ENCODE data around the gene HTR1A. TPM values are rescaled to one million over a fixed set of nuclear protein-coding genes. Genes with fewer than 3 reads are reported as not detected.

The HTR1A gene
- total RNA-seq = not detected

DNA sequence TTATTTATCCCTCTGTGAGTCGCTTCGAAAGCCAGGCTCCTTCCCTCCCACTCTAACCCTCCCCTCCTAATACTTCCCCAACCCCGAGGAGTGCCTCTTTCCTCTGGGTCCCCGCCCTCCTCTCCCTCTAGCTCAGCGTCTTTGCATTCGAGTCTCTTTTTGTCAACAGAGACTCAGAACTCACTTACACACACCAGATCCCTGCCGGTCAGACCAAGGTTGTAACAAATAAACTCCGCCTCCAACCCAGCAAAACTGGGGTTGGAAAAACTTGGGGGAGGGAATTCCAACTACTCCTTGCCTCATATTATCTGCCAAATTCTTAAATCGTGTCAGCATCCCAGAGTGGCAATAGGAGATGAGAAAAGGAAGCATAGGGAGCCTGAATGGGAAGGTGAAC, at the start of gene HTR1A:
Gene HTR1A (minus strand): TSS at position 167 of the 400 bp plus-strand sequence. CDS start 726 bp downstream, outside the sequence.
- no peaks in the 10 kb centered on the region for H3K4me1 ChIP-seq (ENCODE audit: insufficient read depth, low read length)
- no peak within 1 kb of the TSS for H3K4me3 ChIP-seq (ENCODE audit: low read length)
- peaks cover 34% of the 10 kb centered on the region for H3K27me3 ChIP-seq (ENCODE audit: insufficient read depth, low read length)
- no peaks in the 10 kb centered on the region for H3K9me3 ChIP-seq (ENCODE audit: low read depth, low read length)

DNA sequence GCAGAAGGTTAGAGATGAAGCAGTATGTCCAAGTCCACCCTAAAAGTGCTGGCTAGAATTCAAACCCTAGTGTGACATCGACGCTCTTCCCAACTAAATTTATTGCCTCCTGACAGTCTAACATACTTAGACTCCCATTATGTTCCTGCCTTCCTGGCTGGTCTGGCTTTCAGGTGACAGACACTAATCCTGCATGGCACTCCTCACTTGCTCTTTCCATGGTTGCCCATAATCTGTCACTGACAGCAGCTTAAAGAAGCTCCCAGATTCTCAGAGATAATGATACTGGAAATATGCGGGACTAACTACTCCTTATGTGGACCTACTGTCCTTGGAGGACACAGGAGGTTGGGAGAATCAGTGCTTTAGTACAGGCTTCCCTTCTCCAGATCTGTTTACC, 41.7 kb upstream of the HTR1A start:
- no peak overlapping the region for H3K4me3 ChIP-seq (ENCODE audit: low read length)
- no peaks in the 10 kb centered on the region for H3K9me3 ChIP-seq (ENCODE audit: low read depth, low read length)
- no peaks in the 10 kb centered on the region for H3K27me3 ChIP-seq (ENCODE audit: insufficient read depth, low read length)
- H3K4me1 ChIP-seq (ENCODE audit: insufficient read depth, low read length) = no peaks in the 10 kb centered on the region

DNA sequence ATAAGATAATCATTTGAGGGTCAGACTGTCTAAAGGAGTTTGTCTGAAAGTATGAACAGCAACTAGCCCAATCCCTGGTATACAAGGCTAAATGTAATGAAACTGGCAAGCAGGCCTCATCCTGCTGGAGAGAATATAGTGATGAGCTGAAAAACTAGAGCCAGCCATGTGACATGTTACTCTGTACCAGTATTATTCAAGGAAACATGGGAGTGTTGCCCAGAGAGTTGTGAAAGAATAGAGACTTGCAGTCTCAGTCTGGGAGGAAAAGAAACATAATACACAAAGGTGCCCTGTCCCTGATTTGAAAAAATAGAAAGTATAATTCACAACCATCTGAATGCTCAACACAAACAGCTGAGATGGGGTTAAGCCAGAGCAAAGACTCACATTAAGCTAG, 37.9 kb upstream of the HTR1A start:
- Histone ChIP-seq H3K9me3 (ENCODE audit: low read depth, low read length) (no peaks in the 10 kb centered on the region), H3K27me3 (ENCODE audit: insufficient read depth, low read length) (no peaks in the 10 kb centered on the region), H3K4me3 (ENCODE audit: low read length) (no peak overlapping the region), H3K4me1 (ENCODE audit: insufficient read depth, low read length) (no peaks in the 10 kb centered on the region)

DNA sequence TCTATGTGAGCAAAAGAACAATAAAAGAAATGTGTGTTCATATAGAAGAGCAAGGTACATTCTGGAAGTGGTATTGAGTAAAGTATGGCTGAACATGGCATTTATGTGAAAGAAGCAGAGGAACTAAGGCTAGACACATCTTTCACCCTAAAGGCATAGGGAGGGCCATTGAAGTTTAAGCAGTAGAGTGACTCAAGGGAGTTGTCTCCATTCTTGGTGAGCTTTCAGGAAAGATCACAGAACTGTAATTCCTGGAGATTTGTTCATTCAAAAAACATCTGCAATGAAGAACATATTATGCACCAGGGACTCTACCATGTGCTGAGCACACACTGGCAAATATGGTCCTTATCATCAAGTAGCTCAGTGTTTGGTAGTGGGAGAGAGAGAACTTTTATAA, 24.8 kb upstream of the HTR1A start:
- H3K27me3 ChIP-seq (ENCODE audit: insufficient read depth, low read length) = no peaks in the 10 kb centered on the region
- H3K4me3 ChIP-seq (ENCODE audit: low read length) = no peak overlapping the region
- no peaks in the 10 kb centered on the region for H3K9me3 ChIP-seq (ENCODE audit: low read depth, low read length)
- no peaks in the 10 kb centered on the region for H3K4me1 ChIP-seq (ENCODE audit: insufficient read depth, low read length)

DNA sequence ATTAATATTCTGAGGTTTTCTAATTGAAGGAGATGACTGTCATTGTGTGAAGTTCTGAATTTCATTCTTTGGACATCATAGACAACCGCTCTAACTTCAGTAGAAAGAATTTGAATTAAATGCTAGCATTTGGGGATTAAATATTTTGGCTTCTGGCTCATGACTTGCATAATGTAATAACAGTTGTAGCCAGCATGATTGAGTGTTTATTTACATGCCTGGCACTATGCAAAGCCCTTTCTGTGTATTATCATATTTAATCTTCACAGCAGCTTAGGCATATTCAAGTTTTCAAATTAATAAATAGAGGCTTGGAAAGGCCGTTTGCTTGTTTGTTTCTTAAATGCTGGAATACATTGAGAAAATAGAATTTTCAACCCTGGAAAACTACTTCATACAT, 19.6 kb upstream of the HTR1A start:
- Histone ChIP-seq H3K4me1 (ENCODE audit: insufficient read depth, low read length) (no peaks in the 10 kb centered on the region), H3K9me3 (ENCODE audit: low read depth, low read length) (no peaks in the 10 kb centered on the region), H3K27me3 (ENCODE audit: insufficient read depth, low read length) (no peaks in the 10 kb centered on the region), H3K4me3 (ENCODE audit: low read length) (no peak overlapping the region)

DNA sequence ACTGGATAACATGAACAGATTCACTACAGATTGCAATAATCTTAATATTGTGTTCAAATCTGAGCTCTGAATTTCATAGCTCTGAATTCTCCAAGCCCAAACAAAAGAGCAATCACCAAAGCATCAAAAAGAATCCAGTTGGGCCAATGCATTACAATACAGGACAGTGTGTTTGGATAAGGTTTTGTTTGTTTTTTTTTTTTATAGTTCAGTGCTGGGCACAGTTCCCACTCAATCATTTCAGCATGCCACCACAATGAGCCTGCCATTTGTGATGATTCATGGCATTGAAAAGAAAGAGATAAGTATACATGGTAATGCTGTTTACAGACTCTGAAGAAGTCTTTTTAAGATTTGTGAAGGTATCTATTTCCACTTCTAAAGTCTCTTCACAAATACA, 1.7 kb upstream of the HTR1A start:
- H3K4me3 ChIP-seq (ENCODE audit: low read length) = no peak overlapping the region

DNA sequence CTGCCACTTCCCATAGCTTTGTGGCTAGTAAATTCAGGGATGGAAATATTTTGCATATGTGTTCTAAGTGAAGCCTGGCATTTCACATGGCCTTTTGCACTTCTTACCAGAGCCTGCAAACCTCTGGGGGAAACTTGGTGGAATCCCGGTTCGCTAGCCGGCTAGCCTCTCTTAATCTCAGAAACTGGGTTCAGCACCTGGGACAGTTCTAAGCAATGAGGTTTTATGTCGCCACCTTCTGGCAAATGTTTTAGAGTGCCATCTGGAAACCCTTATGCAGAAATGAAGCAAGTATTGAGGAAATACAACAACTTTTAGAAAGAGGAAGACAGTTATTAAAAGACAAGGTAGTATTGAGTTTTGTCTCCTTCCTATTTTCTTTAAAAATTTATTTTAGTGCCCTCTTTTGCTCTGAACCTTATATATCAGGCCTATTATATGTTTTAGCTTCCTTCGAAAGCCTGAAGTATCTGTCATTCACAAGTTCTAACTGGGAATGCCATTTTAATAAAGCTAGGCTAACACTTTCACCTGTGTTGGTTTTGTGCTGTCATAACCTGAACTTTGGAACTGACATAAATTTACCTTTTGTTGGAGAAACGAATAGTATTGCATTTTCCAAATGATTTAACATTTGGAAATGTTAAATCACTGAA, 963 bp upstream of the HTR1A start:
- no peaks in the 10 kb centered on the region for H3K4me1 ChIP-seq (ENCODE audit: insufficient read depth, low read length)
- no peaks in the 10 kb centered on the region for H3K9me3 ChIP-seq (ENCODE audit: low read depth, low read length)
- H3K27me3 ChIP-seq (ENCODE audit: insufficient read depth, low read length) = peaks cover 34% of the 10 kb centered on the region
- H3K4me3 ChIP-seq (ENCODE audit: low read length) = no peak overlapping the region

More for the DNA sequence above, 1.7 kb upstream of the HTR1A start:
- no peaks in the 10 kb centered on the region for H3K9me3 ChIP-seq (ENCODE audit: low read depth, low read length)
- H3K27me3 ChIP-seq (ENCODE audit: insufficient read depth, low read length) = peaks cover 30% of the 10 kb centered on the region
- H3K4me1 ChIP-seq (ENCODE audit: insufficient read depth, low read length) = no peaks in the 10 kb centered on the region

DNA sequence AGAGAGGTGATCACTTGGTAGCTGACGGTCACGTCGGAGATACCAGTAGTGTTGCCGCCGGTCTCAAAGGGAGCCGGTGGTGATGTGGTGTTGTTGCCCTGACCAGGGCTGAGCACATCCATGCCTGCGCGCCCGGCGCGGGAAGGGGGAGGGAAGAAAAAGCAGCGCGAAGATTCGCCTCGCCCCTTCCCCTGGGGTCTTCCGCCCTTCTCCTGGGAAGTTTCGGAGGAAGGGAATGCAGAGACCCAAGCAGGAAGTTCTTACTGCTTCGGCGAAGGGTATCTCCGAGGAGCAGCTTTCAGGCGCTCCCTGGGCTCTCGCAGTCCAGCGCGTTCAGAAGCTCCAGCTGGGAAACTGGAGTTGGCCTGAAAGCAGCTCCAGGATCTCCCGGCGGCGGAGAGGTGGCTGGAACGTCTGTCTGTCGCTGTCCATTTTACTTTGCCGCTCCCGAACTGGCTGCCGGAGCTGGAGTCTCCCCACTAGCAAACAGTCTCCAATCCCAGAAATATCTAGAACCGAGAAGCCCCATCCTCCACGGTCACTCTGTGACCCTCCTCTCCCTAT, 565 bp downstream of the HTR1A start:
- H3K9me3 ChIP-seq (ENCODE audit: low read depth, low read length) = no peaks in the 10 kb centered on the region
- no peak overlapping the region for H3K4me3 ChIP-seq (ENCODE audit: low read length)
- H3K4me1 ChIP-seq (ENCODE audit: insufficient read depth, low read length) = no peaks in the 10 kb centered on the region
- peaks cover 34% of the 10 kb centered on the region for H3K27me3 ChIP-seq (ENCODE audit: insufficient read depth, low read length)

DNA sequence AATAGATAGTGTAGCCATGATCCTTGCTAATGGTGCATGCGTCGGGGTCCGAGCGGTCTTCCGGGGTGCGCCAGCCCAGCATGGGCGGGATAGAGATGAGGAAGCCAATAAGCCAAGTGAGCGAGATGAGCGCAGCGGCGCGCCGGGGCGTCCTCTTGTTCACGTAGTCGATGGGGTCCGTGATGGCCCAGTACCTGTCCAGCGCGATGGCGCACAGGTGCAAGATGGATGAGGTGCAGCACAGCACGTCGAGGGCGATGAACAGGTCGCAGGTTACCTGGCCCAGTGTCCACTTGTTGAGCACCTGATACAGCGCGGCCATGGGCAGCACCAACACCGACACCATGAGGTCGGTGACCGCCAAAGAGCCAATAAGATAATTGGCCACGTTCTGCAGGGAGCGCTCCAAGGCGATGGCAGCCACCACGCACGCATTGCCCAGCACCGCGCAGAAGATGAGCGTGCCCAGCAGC, 1.1 kb downstream of the HTR1A start:
- H3K9me3 ChIP-seq (ENCODE audit: low read depth, low read length) = no peaks in the 10 kb centered on the region
- peaks cover 34% of the 10 kb centered on the region for H3K27me3 ChIP-seq (ENCODE audit: insufficient read depth, low read length)
- no peaks in the 10 kb centered on the region for H3K4me1 ChIP-seq (ENCODE audit: insufficient read depth, low read length)
- H3K4me3 ChIP-seq (ENCODE audit: low read length) = no peak overlapping the region

DNA sequence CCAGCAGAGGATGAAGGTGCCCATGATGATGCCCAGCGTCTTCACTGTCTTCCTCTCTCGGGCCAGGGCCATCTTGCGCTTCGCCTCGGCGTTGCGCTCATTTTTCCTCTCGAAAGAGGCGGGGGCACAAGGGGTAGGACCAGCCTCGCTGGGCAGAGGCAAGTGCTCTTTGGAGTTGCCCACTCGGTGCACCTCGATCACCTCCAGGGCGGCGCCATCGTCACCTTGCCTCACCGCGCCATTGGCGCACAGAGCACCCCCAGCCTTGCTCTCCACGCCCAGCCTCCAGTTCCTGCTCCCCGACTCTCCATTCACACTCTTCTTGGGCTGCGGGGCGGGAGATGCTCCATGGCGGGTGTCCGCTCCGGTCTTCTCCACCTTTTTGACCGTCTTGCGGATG, 1.6 kb downstream of the HTR1A start:
- no peak overlapping the region for H3K4me3 ChIP-seq (ENCODE audit: low read length)
- H3K27me3 ChIP-seq (ENCODE audit: insufficient read depth, low read length) = peaks cover 34% of the 10 kb centered on the region
- no peaks in the 10 kb centered on the region for H3K4me1 ChIP-seq (ENCODE audit: insufficient read depth, low read length)
- no peaks in the 10 kb centered on the region for H3K9me3 ChIP-seq (ENCODE audit: low read depth, low read length)

DNA sequence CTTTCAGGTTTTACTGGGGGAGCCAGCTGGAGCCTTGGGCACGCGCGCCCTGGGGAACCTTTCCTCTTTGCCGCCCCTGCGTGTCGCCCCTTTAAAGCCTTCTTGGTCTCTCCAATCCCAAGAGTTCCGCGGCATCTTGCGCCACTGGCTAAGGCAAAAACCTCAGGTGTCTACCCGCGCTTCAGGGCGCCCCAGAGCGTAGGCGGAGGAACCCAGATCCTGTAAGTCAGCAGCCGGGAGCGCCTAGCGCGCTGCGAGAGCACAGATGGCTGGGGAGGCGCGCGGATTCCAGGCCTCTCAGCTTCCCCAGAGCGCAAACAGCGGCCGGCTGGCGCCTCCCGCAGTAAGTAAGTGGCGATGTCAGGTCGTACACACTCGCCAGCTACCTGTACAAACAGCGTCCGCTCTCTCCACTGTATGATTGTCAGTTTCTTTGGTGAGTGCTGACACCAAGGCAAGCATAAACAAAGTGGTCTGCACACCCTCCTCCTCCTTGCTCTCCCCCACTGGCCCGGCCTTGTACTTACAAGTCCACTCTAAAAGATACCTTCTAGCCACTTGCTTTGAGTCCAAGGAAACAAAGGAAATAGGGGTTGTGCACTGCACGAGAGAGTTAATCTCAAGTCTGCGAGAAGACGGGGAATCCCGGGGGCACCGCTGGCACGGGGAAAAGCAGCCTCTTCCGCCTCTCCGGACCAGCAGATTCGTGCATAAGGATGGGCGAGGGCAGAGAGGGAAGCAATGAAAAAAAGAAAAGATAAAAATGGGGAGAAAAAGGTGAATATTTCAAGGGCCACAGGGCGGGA, 2.9 kb downstream of the HTR1A start:
- H3K27me3 ChIP-seq (ENCODE audit: insufficient read depth, low read length) = peaks cover 34% of the 10 kb centered on the region
- H3K4me1 ChIP-seq (ENCODE audit: insufficient read depth, low read length) = no peaks in the 10 kb centered on the region
- H3K4me3 ChIP-seq (ENCODE audit: low read length) = no peak overlapping the region
- H3K9me3 ChIP-seq (ENCODE audit: low read depth, low read length) = no peaks in the 10 kb centered on the region

DNA sequence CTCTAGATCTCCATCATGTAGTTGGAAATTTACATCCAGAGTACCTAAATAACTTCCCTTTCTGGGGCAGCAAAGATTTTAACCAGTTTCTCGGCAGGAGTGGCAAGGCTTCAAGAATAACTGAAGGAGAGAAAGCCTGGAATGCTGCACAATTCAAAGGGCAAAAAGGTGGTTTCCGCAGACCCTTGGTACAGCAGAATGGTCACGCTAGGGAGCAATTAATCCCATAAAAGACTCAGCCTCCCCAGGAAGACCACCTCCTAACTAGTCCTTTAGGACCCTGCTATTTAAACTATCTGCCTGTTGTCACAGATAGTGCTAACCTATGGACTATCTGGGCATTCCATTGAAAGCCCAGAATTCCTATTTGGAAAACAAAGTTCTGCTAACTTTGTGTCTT, 3.6 kb downstream of the HTR1A start:
- no peaks in the 10 kb centered on the region for H3K4me1 ChIP-seq (ENCODE audit: insufficient read depth, low read length)
- H3K9me3 ChIP-seq (ENCODE audit: low read depth, low read length) = no peaks in the 10 kb centered on the region
- peaks cover 34% of the 10 kb centered on the region for H3K27me3 ChIP-seq (ENCODE audit: insufficient read depth, low read length)
- H3K4me3 ChIP-seq (ENCODE audit: low read length) = no peak overlapping the region

DNA sequence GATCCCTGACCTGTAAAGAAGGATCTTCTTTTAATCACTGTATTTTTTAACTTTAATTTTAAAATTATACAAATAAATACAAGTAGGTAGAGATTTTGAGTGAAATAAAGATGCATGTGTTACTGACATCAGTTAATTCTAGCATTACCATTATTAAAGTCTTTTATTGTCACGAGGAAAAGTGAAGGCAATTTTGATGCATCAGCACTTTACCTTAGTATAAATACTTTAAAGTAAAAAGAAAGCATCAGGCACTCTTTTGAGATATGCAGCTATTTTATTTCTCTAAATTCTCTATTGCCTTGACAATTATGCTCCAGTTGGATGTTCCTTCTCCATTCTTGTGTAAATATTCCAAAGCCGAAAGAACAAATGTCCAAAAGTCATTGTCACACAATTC, 4.6 kb downstream of the HTR1A start:
- Histone ChIP-seq H3K4me1 (ENCODE audit: insufficient read depth, low read length) (no peaks in the 10 kb centered on the region), H3K27me3 (ENCODE audit: insufficient read depth, low read length) (peaks cover 34% of the 10 kb centered on the region), H3K9me3 (ENCODE audit: low read depth, low read length) (no peaks in the 10 kb centered on the region), H3K4me3 (ENCODE audit: low read length) (no peak overlapping the region)

DNA sequence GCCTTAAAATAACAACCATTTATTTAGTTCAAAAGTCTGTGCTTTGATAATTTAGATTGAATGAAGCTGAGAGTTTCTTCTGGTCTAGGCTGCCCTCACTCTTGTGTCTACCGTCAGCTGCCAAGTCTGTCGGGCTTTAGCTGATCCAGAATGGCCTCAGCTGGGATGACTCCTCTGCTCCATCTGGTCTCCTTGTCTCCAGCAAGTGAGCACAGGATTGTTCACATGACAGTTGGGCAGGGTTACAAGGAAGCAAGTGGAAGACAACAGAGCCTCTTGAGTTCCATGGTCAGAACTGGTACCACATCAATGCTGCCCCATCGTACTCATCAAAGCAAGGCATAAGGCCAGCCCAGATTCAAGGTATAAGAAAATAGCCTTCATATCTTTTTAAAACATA, 9.0 kb downstream of the HTR1A start:
- no peak overlapping the region for H3K4me3 ChIP-seq (ENCODE audit: low read length)
- H3K27me3 ChIP-seq (ENCODE audit: insufficient read depth, low read length) = no peaks in the 10 kb centered on the region
- no peaks in the 10 kb centered on the region for H3K4me1 ChIP-seq (ENCODE audit: insufficient read depth, low read length)
- no peaks in the 10 kb centered on the region for H3K9me3 ChIP-seq (ENCODE audit: low read depth, low read length)

DNA sequence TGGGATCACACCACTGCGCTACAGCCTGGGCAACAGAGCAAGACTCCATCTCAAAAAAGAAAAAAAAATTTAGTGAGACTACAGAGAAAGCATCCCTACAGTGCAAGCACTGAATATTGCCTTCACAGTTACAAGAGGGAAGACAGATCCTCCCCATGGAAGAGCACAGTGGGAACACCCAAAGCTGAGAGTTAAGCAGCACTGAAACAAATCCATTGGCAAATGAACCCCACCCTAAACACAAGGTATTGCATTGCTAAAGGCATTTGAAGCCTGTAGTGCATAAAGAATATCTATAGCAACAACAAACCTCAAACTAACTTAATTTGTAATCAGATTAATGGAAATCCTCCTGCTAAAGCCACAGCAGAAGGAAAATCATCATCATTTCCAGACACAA, 27.1 kb downstream of the HTR1A start:
- Histone ChIP-seq H3K27me3 (ENCODE audit: insufficient read depth, low read length) (no peaks in the 10 kb centered on the region), H3K9me3 (ENCODE audit: low read depth, low read length) (no peaks in the 10 kb centered on the region), H3K4me1 (ENCODE audit: insufficient read depth, low read length) (no peaks in the 10 kb centered on the region), H3K4me3 (ENCODE audit: low read length) (no peak overlapping the region)

All from mononuclear cell (primary cell).